ENCODE data around the gene SPC24.
A peak's percentile ranks its signal among the peaks of the same experiment; 100 is the strongest.
"Not testable (repeated sequence)": the region's sequence is repeated elsewhere in the genome, so short reads cannot be mapped to it uniquely, and the experiment has no call there.

Gene SPC24

GRCh38 chr19:11166281-11167142 lies 10.9 kb upstream of the SPC24 start:
- no peak for DNase-seq (ENCODE audit: low read depth in 2 of 2)

DNA sequence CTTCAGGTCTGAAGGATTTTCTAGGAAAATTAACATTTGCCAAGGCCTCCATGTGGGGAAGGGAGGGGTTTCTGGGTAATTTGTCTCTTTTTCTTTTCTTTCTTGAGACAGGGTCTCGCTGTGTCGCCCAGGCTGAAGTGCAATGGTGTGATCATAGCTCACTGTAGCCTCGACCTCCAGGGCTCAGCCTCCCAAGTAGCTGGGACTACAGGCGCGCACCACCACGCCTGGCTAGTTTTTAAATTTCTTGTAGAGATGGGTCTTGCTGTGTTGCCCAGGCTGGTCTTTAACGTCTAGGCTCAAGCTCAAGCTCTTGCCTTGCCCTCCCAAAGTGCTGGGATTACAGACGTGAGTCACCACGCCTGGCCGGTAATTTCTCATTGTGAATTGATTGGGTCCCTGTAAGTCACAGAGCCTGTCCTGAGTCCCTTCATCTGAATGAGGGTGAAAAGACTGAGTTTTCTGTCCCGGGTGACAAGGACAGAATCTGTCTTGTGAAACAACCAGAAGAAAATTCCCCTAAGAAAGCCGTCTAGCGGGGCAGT lies 10.0 kb upstream of the SPC24 start:
- DNase-seq (ENCODE audit: low read depth in 2 of 2): no peak

- DNase-seq (ENCODE audit: low read depth in 2 of 2): no peak
These were observed 9.4 kb upstream of the SPC24 start for GRCh38 chr19:11164879-11165406.

GRCh38 chr19:11164296-11164695 lies 8.7 kb upstream of the SPC24 start:
- DNase-seq (ENCODE audit: low read depth in 2 of 2): no peak

GRCh38 chr19:11160440-11160768 lies 4.8 kb upstream of the SPC24 start:
- not testable (repeated sequence) for DNase-seq (ENCODE audit: low read depth in 2 of 2)

- no peak for DNase-seq (ENCODE audit: low read depth in 2 of 2)
These were observed 4.2 kb upstream of the SPC24 start for GRCh38 chr19:11159598-11160439.

- no peak for DNase-seq (ENCODE audit: low read depth in 2 of 2)
These were observed 917 bp downstream of the SPC24 start for GRCh38 chr19:11154683-11155047.

- no peak for DNase-seq (ENCODE audit: low read depth in 2 of 2)
These were observed 3.1 kb downstream of the SPC24 start for GRCh38 chr19:11152318-11153062.

GRCh38 chr19:11151181-11151580 lies 4.4 kb downstream of the SPC24 start:
- no peak for DNase-seq (ENCODE audit: low read depth in 2 of 2)

DNA sequence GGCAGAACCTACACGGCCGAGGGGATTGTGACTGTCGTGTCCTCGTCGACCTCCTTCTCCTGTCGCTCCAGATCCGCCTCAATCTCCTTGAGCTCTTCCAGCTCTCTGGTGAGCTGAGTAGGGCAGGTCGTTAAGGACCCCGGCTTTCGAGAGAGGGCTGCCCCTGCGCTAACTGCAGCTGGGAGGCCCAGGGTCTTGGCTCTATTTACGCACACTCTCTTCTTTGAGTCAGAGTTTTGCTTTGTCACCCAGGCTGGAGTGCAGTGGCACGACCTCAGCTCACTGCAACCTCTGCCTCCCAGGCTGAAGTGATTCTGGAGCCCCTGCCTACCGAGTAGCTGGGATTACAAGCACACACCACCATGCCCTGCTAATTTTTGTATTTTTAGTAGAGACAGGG lies 7.6 kb downstream of the SPC24 start:
- DNase-seq (ENCODE audit: low read depth in 2 of 2): no peak

- no peak for DNase-seq (ENCODE audit: low read depth in 2 of 2)
These were observed 10.1 kb downstream of the SPC24 start for GRCh38 chr19:11145536-11145924.

DNA sequence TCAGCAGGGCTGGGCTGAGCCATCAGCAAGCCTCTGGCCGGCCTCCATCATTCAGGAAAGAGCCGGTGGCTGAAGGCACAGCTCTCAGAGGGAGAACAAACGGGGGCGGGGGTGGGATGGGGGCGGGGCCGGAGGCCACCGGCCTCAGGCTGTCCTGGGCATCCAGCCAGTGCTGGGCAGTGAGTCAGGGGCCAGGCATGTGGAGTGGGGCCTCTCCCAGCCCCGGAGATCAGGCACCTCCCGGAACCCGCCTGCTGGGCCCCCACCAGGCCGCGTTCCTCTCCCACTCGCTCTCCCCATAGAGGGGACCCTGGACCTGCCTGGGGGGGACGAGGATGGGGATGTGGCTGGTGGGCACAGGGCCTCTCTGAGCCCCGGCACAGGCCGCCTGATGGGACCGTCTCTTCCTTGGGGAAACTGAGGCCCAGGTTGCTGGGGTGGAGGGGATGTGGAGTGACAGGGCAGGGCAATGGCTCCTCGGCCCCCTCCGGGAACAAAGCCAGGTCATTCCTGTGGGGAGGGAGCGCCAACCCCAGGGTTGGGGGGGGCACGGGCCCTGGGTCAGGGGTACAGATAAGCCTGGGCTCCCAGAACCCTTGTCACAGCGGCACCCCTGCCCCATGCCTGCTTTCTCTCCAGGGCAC lies 12.9 kb downstream of the SPC24 start:
- no peak for DNase-seq (ENCODE audit: low read depth in 2 of 2)

DNA sequence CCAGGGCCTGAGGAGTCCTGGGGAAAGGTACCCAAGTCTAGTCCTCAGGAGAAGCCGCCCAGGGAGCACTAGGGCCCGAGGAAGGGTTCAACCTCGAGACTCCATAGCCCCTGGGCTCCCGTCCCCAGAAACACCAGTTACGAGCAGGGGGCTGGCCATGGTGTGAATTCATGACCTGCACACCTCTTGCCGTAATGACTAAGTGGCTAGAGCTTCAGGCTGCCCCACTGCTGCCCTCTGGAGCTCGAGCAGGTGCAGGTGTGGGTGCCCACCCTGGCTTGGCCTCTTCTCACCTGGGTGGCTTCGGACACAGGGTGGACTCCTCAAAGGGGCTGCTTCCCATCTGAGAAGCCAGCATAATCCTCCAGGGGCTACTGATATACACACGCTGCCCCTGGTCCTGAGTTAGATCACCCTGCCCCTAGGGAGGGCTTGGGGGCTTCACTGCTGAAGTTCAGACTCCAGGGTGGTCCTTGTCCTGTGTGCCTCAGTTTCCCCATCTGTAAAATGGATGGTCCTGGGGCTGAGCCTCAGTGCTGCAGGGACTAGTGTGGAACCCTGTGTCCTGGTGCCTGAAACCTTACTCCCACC lies 13.6 kb downstream of the SPC24 start:
- no peak for DNase-seq (ENCODE audit: low read depth in 2 of 2)

GRCh38 chr19:11140896-11141295 lies 14.7 kb downstream of the SPC24 start:
- no peak for DNase-seq (ENCODE audit: low read depth in 2 of 2)

DNA sequence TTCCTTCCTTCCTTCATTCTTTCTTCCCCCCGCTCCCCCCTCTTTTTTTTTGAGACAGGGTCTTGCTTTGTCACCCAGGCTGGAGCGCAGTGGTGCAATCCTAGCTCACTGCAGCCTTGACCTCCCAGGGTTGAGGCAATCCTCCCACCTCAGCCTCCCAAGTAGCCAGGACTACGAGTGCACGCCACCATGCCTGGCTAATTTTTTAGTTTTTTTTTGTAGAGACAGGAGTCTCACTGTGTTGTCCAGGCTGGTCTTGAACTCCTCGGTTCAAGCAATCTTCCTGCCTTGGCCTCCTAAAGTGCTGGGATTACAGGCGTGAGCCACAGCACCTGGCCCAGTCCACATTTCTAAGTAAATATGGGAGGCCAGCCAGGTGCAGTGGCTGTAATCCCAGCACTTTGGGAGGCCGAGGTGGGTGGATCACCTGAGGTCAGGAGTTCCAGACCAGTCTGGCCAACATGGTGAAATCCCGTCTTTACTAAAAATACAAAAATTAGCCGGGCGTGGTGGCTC lies 15.5 kb downstream of the SPC24 start:
- DNase-seq (ENCODE audit: low read depth in 2 of 2): not testable (repeated sequence)

GRCh38 chr19:11138601-11139300 lies 16.8 kb downstream of the SPC24 start:
- no peak for DNase-seq (ENCODE audit: low read depth in 2 of 2)

- peak; percentile 28 to 46 for DNase-seq (ENCODE audit: low read depth in 2 of 2)
These were observed 17.8 kb downstream of the SPC24 start for GRCh38 chr19:11137542-11138384.

GRCh38 chr19:11136400-11137101 lies 19.0 kb downstream of the SPC24 start:
- no peak for DNase-seq (ENCODE audit: low read depth in 2 of 2)
